Measurements from ENCODE around the gene TLE2. TPM values are rescaled to one million over a fixed set of nuclear protein-coding genes. Genes with fewer than 3 reads are reported as not detected.
A peak's percentile ranks its signal among the peaks of the same experiment; 100 is the strongest.

Gene TLE2
- total and polyA plus RNA-seq, 9 of the 15 experiments (the other 6 are each of a cell fraction or from before 2014, with no cell fraction given) = 0.35 to 13.1 (median 6.2) TPM

- TF ChIP-seq, protein P1, sequence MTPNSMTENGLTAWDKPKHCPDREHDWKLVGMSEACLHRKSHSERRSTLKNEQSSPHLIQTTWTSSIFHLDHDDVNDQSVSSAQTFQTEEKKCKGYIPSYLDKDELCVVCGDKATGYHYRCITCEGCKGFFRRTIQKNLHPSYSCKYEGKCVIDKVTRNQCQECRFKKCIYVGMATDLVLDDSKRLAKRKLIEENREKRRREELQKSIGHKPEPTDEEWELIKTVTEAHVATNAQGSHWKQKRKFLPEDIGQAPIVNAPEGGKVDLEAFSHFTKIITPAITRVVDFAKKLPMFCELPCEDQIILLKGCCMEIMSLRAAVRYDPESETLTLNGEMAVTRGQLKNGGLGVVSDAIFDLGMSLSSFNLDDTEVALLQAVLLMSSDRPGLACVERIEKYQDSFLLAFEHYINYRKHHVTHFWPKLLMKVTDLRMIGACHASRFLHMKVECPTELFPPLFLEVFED (CRISPR knock-in tag; conservative IDR thresholded peaks at IDR 0.05) = 0 out of 2 replicates have a peak, but pooled peaks have one; percentile 65
- no peak for TF ChIP-seq ZNF197 (CRISPR knock-in tag; IDR thresholded peaks at IDR 0.05; ENCODE audit: low read depth)
- TF ChIP-seq HNRNPUL1 (IDR thresholded peaks at IDR 0.05; ENCODE audit: low read length) = no peak
- no peak for TF ChIP-seq MTA1 (IDR thresholded peaks at IDR 0.05; ENCODE audit: borderline replicate concordance)
- TF ChIP-seq HLTF (IDR thresholded peaks at IDR 0.05) = no peak
- TF ChIP-seq ZNF780A (CRISPR knock-in tag; IDR thresholded peaks at IDR 0.05) = no peak
- no peak for TF ChIP-seq ZBTB1 (CRISPR knock-in tag; IDR thresholded peaks at IDR 0.05; ENCODE audit: borderline replicate concordance, low read depth)
- TF ChIP-seq DACH1 (IDR thresholded peaks at IDR 0.05; ENCODE audit: partially characterized antibody) = no peak
- peak; percentile 71 for TF ChIP-seq RBFOX2 (IDR thresholded peaks at IDR 0.05; ENCODE audit: low read depth, low read length)
- TF ChIP-seq FOXK1 (CRISPR knock-in tag; IDR thresholded peaks at IDR 0.05; ENCODE audit: borderline replicate concordance) = no peak
- TF ChIP-seq ELK3 (CRISPR knock-in tag; IDR thresholded peaks at IDR 0.05) = no peak
- TF ChIP-seq CBX5 (IDR thresholded peaks at IDR 0.05; ENCODE audit: borderline replicate concordance, low read depth) = no peak
- no peak for TF ChIP-seq STAG1 (CRISPR knock-in tag; IDR thresholded peaks at IDR 0.05; ENCODE audit: borderline replicate concordance)
- TF ChIP-seq SRSF9 (IDR thresholded peaks at IDR 0.05; ENCODE audit: borderline replicate concordance, low read depth, low read length) = no peak
- no peak; the same call in 1 of the 2 replicates for TF ChIP-seq BCOR (IDR thresholded peaks at IDR 0.05)
- TF ChIP-seq, protein P2, sequence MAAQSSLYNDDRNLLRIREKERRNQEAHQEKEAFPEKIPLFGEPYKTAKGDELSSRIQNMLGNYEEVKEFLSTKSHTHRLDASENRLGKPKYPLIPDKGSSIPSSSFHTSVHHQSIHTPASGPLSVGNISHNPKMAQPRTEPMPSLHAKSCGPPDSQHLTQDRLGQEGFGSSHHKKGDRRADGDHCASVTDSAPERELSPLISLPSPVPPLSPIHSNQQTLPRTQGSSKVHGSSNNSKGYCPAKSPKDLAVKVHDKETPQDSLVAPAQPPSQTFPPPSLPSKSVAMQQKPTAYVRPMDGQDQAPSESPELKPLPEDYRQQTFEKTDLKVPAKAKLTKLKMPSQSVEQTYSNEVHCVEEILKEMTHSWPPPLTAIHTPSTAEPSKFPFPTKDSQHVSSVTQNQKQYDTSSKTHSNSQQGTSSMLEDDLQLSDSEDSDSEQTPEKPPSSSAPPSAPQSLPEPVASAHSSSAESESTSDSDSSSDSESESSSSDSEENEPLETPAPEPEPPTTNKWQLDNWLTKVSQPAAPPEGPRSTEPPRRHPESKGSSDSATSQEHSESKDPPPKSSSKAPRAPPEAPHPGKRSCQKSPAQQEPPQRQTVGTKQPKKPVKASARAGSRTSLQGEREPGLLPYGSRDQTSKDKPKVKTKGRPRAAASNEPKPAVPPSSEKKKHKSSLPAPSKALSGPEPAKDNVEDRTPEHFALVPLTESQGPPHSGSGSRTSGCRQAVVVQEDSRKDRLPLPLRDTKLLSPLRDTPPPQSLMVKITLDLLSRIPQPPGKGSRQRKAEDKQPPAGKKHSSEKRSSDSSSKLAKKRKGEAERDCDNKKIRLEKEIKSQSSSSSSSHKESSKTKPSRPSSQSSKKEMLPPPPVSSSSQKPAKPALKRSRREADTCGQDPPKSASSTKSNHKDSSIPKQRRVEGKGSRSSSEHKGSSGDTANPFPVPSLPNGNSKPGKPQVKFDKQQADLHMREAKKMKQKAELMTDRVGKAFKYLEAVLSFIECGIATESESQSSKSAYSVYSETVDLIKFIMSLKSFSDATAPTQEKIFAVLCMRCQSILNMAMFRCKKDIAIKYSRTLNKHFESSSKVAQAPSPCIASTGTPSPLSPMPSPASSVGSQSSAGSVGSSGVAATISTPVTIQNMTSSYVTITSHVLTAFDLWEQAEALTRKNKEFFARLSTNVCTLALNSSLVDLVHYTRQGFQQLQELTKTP (IDR thresholded peaks at IDR 0.05; ENCODE audit: low read depth in 1 of 2, partially characterized antibody in 2 of 2) = peak in 1 of 2 experiments; percentile 31
- TF ChIP-seq BHLHE40 (IDR thresholded peaks at IDR 0.05; ENCODE audit: low read length) = no peak
- TF ChIP-seq CAMTA2 (CRISPR knock-in tag; conservative IDR thresholded peaks at IDR 0.05) = no peak
- no peak for TF ChIP-seq ZNF695 (CRISPR knock-in tag; IDR thresholded peaks at IDR 0.05)
- TF ChIP-seq MEF2A (IDR thresholded peaks at IDR 0.05; ENCODE audit: control insufficient read depth, low read depth, low read length) = no peak
- TF ChIP-seq ZFP30 (CRISPR knock-in tag; IDR thresholded peaks at IDR 0.05; ENCODE audit: borderline replicate concordance) = no peak
- no peak for TF ChIP-seq CHD1 (IDR thresholded peaks at IDR 0.05; ENCODE audit: low read length)
- no peak for TF ChIP-seq POLR2AphosphoS5 (IDR thresholded peaks at IDR 0.05; ENCODE audit: control insufficient read depth, insufficient read depth, low read depth, low read length)
Measured at GRCh38 chr19:3061182-3062161, 32.4 kb upstream of the TLE2 start (continued).
